Activated gamma-delta T cell (primary cell): Measurements from ENCODE around the gene DDIAS.
"Not testable (repeated sequence)": the region's sequence is repeated elsewhere in the genome, so short reads cannot be mapped to it uniquely, and the experiment has no call there.

ENCODE experiments used
- DNase-seq: peaks from one replicate; lab custom pipeline; 2025; lab: John Stamatoyannopoulos, UW
- total RNA-seq, 2 donors: gene quantifications; one replicate each; lab custom pipeline; 2026; lab: John Stamatoyannopoulos, UW

Gene DDIAS
- total RNA-seq: 2.4 to 2.5 reads per million in 2 donors

- DNase-seq: peak; percentile 62
Measured at GRCh38 chr11:82901165-82901921, at the start of gene DDIAS. DDIAS (plus strand) TSS chr11:82901736; CDS start chr11:82914739, 13,003 bp downstream.

- DNase-seq: no peak
Measured at GRCh38 chr11:82854242-82854641, 47.3 kb upstream of the DDIAS start.

- not testable (repeated sequence) for DNase-seq
Measured at GRCh38 chr11:82854916-82855315, 46.6 kb upstream of the DDIAS start.

- DNase-seq: no peak
Measured at GRCh38 chr11:82855616-82856015, 45.9 kb upstream of the DDIAS start.

- no peak for DNase-seq
Measured at GRCh38 chr11:82857145-82857544, 44.4 kb upstream of the DDIAS start.

- no peak for DNase-seq
Measured at GRCh38 chr11:82858133-82858532, 43.4 kb upstream of the DDIAS start.

GRCh38 chr11:82858556-82859091 is 42.9 kb upstream of the DDIAS start:
- DNase-seq: no peak

GRCh38 chr11:82859750-82860149 is 41.8 kb upstream of the DDIAS start:
- DNase-seq: no peak

GRCh38 chr11:82862379-82862778 is 39.2 kb upstream of the DDIAS start:
- DNase-seq: no peak

- no peak for DNase-seq
Measured at GRCh38 chr11:82863209-82863608, 38.3 kb upstream of the DDIAS start.

GRCh38 chr11:82864268-82864667 is 37.3 kb upstream of the DDIAS start:
- DNase-seq: no peak

- no peak for DNase-seq
Measured at GRCh38 chr11:82865841-82866240, 35.7 kb upstream of the DDIAS start.

- no peak for DNase-seq
Measured at GRCh38 chr11:82867495-82868082, 33.9 kb upstream of the DDIAS start.

GRCh38 chr11:82869657-82870056 is 31.9 kb upstream of the DDIAS start:
- no peak for DNase-seq

GRCh38 chr11:82871646-82872045 is 29.9 kb upstream of the DDIAS start:
- no peak for DNase-seq

- DNase-seq: no peak
Measured at GRCh38 chr11:82872377-82873150, 29.0 kb upstream of the DDIAS start.

GRCh38 chr11:82873919-82874333 is 27.6 kb upstream of the DDIAS start:
- DNase-seq: no peak

- DNase-seq: no peak
Measured at GRCh38 chr11:82874646-82875523, 26.7 kb upstream of the DDIAS start.

- no peak for DNase-seq
Measured at GRCh38 chr11:82883853-82884252, 17.7 kb upstream of the DDIAS start.

GRCh38 chr11:82889133-82890001 is 12.2 kb upstream of the DDIAS start:
- no peak for DNase-seq

- no peak for DNase-seq
Measured at GRCh38 chr11:82890002-82890341, 11.6 kb upstream of the DDIAS start.
